Coronary artery (tissue), 2 donors: ENCODE measurements around the gene PARVG.
A peak's percentile ranks its signal among the peaks of the same experiment; 100 is the strongest.

Experiments used
- DNase-seq: peaks from one replicate; pipeline ENCODE4 v3.0.0-alpha.2; 2017; ENCODE audit warnings: low spot score
- H3K27ac ChIP-seq, 2 donors: fragments of 200-600 bp; sonication (generic); one replicate each; pipeline ENCODE4 v1.5.1; 2016 to 2019
- H3K4me3 ChIP-seq: fragments of 200-600 bp; sonication (generic); 2 replicates; pipeline ENCODE4 v1.5.1; 2016; ENCODE audit warnings: mild to moderate bottlenecking, moderate library complexity
- CTCF ChIP-seq: fragments of 200-600 bp; sonication (generic); IDR thresholded peaks from one replicate; pipeline ENCODE4 v1.5.1; 2019; ENCODE audit warnings: antibody characterized with exemption

The PARVG gene

GRCh38 chr22:44247346-44247745 lies 66.6 kb downstream of the PARVG start:
- TF ChIP-seq CTCF, result no peak
- Histone ChIP-seq H3K4me3 (no peak overlapping the region), H3K27ac (no peak overlapping the region)
- no peak for DNase-seq

- no peak overlapping the region for H3K27ac ChIP-seq
- no peak for DNase-seq
- no peak overlapping the region for H3K4me3 ChIP-seq
- TF ChIP-seq CTCF, result no peak
These were observed 67.5 kb downstream of the PARVG start for GRCh38 chr22:44247923-44248892.

GRCh38 chr22:44248926-44249325 lies 68.2 kb downstream of the PARVG start:
- Histone ChIP-seq H3K27ac (no peak overlapping the region), H3K4me3 (no peak overlapping the region)
- no peak for DNase-seq
- no peak for TF ChIP-seq CTCF

- Histone ChIP-seq H3K27ac (no peak overlapping the region), H3K4me3 (no peak overlapping the region)
- no peak for TF ChIP-seq CTCF
- DNase-seq, result no peak
These were observed 68.8 kb downstream of the PARVG start for GRCh38 chr22:44249376-44250147.

- no peak for TF ChIP-seq CTCF
- Histone ChIP-seq H3K4me3 (no peak overlapping the region), H3K27ac (no peak overlapping the region)
- DNase-seq, result no peak
These were observed 74.1 kb downstream of the PARVG start for GRCh38 chr22:44254811-44255210.

GRCh38 chr22:44256085-44256484 lies 75.4 kb downstream of the PARVG start:
- TF ChIP-seq CTCF, result no peak
- Histone ChIP-seq H3K4me3 (no peak overlapping the region), H3K27ac (no peak overlapping the region)
- DNase-seq, result peak; percentile 47
